GM19099 (cell line): ENCODE measurements around the gene RPL29.

Experiments used
- POLR2A ChIP-seq: IDR thresholded peaks from 3 replicates; pipeline ENCODE4 v1.6.1; 2011; ENCODE audit warnings: low read depth; ENCODE audit not compliant: insufficient read length; ENCODE audit errors: extremely low read depth

The RPL29 gene

DNA sequence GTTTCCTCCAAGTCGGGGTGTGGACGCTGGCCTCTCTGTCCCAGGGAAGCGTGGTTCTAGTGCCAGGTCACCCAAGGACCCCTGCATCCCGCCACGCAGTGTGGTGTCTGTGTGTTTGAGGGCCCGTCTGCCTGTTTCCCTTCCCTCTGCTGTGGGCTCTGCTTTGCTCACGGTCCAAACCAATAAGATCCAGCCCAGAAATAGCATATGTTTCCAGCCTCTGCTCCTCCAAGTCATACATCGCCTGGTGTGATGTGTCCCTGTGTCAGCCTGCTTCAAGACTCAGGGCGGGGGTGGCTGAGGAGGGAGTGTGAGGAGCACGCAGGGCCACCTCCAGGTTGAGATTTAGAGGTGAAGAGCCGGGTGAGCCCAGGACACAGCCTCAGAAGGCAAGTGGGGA is 21.9 kb upstream of the RPL29 start:
- TF ChIP-seq POLR2A, result no peak

- no peak for TF ChIP-seq POLR2A
These were observed 19.9 kb upstream of the RPL29 start for GRCh38 chr3:52015438-52016228.

DNA sequence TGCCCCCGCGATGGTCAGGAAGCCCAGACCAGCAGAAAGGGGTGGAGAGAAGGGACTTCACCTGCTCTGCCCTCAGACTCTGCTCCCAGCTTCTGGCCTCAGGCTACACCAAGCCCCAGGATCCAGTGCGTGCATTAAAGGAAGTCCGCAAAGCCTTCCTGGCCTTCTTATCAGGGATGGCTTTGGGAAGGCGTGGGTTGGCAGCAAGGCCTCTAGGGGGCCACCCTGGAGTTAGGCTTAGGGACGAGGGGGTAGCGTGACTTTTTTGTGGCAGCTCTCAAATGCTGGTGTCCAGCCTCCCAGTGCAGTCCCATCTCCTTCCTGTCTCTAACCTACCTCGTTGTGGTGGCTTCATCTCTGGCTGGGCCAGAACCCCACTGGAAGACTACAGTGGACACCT is 18.9 kb upstream of the RPL29 start:
- TF ChIP-seq POLR2A, result no peak

- TF ChIP-seq POLR2A, result no peak
These were observed 18.3 kb upstream of the RPL29 start for GRCh38 chr3:52013802-52014598.

DNA sequence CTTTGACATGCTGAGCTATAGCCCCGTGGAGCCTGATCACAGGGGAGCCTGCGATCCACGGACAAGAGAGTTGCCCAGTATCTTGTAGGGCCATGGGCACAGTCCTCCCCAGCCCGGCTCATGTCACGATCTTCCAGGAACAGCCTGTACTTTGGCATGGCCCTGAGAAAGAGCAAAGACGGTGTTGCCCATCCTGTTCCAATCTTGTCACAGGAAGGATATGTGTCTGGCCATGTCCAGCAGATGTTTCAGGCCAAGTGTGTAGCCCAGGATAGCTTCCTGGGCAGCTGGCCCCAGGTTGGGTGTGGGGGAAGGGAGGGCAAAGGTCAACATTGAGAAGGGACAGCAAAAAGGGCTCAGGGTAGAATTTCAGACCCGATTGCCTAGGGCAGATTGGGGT is 17.0 kb upstream of the RPL29 start:
- TF ChIP-seq POLR2A, result no peak

GRCh38 chr3:52010431-52010830 is 14.7 kb upstream of the RPL29 start:
- TF ChIP-seq POLR2A, result no peak

- no peak for TF ChIP-seq POLR2A
These were observed 11.6 kb upstream of the RPL29 start for GRCh38 chr3:52007291-52007690.

- TF ChIP-seq POLR2A, result no peak
These were observed 11.1 kb upstream of the RPL29 start for GRCh38 chr3:52006820-52007133.

DNA sequence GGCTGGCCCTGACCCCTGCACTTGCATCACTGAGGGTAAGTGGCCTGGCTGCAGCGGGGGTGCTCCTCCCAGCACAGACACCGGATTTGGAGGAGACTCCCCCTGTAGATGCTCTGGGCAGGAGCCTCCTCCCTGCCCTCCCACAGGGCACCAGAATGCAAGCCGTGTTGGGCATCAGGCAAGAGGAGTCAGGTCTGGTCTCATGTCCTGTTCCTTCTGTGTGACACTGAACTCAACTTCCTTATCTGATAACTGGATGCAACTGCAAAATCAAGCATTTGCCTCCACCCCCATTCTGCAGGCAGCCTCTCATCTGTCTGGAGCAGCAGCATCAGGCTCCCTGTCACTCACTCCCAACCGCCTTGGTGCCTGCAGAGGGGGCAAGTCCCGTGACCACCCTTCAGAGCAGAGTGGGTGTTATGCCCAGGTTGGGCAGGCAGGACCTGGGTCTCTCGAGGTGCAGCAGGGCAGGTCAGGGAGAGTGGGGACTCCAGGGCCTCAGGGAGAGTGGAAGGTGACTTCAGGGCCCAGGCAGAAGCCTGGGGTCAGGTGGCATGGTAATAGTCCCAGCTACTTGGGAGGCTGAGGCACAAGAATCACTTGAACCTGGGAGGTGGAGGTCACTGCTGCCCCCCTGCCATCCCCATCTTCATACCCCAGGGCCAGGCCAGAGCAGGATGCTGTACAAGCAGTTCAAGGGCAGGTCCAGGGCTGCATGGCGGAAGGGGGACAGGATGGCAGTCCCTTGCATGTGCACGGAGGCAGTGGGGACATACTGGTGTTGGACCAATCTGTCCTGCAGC is 10.5 kb upstream of the RPL29 start:
- TF ChIP-seq POLR2A, result no peak

GRCh38 chr3:52005571-52005986 is 9.9 kb upstream of the RPL29 start:
- no peak for TF ChIP-seq POLR2A

- no peak for TF ChIP-seq POLR2A
These were observed 9.3 kb upstream of the RPL29 start for GRCh38 chr3:52004906-52005395.

DNA sequence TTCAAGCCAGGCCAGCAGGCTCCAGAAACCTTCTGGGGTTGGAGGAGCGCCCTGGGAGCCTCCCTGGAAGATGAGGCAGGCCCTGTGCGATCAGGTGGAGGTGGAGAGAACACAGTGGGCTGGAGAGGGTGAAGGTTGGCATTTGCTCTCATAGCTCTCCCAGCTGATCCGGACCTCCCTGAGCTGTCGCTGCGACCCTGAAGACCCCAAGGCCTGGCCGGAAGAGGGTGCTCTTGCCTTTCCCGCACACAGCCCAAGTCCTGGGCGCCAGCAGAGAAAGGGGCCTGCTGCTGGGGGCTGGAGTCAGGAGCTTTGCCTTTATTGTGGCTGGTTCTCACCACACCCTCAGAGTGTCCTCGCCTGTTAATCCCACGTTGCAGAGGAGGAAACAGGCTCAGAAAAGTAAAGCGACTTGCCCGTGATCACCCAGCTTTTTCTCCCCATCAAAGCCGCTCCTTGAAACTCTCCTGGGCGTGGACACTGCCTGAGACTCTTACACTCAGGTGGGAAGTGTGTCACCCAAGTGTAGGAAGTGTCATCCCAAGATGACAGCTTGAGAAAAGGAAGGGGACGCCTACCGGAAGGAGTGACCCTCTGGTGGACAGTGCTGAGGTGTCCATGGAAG is 8.6 kb upstream of the RPL29 start:
- TF ChIP-seq POLR2A, result no peak

- no peak for TF ChIP-seq POLR2A
These were observed 7.1 kb upstream of the RPL29 start for GRCh38 chr3:52002748-52003147.

DNA sequence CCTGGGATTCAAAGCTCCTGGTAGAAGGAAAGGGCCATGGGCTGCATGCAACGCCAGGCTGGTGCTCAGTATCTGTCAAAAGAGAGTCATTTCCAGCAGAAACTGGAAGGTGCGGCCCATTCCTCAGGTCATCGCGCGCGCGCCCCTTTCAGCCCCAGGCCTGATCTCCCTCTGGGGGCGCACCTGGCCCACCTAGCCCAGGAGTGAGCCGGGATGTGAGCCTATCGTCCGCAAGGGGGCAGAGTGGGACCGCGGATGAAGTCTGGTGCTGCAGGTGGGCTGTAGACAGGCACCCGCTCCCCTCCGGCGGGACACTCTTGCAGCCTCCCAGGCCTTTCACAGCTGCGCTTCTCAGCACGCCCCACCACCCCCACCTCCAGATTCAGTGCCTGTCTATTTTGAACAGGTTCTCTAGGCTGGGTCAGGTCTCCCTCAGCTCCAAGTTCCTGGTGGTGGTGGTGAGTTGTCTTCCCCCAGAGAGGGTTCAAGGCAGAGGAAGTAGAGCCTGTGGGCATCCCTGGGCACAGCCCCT is 5.8 kb upstream of the RPL29 start:
- TF ChIP-seq POLR2A, result no peak

- TF ChIP-seq POLR2A, result no peak
These were observed 4.2 kb upstream of the RPL29 start for GRCh38 chr3:51999846-52000245.

GRCh38 chr3:51998774-51999173 is 3.1 kb upstream of the RPL29 start:
- TF ChIP-seq POLR2A, result no peak
